IMR-90 (cell line): ENCODE data around the gene CHAF1B. TPM values are rescaled to one million over a fixed set of nuclear protein-coding genes. Genes with fewer than 3 reads are reported as not detected.
A peak's percentile ranks its signal among the peaks of the same experiment; 100 is the strongest.

ENCODE experiments used
- ATAC-seq: fragments of 200-7000 bp; cut with Tn5 transposase; 2 replicates; pipeline ENCODE4 v1.9.1; 2020; ENCODE audit warnings: low read depth, mild to moderate bottlenecking, moderate library complexity
- BruUV-seq: library from RNA; stranded (reverse); fragments of 400-500 nt; replicated peaks from 2 replicates; lab custom pipeline; 2021; lab: Mats Ljungman, UMichigan
- CTCF ChIA-PET: fragments of 300-600 bp; formaldehyde crosslinking; extraction: SDS; loops from one replicate; lab custom pipeline; 2021; ENCODE audit warnings: antibody characterized with exemption; lab: Yijun Ruan, JAX
- POLR2A ChIA-PET: fragments of 300-600 bp; sonication (Branson Sonifier 250); formaldehyde crosslinking; loops from one replicate; lab custom pipeline; 2022; ENCODE audit warnings: antibody characterized with exemption; ENCODE audit not compliant: unreplicated experiment; lab: Charles Lee
- DNase-seq: peaks from one replicate; pipeline ENCODE4 v3.0.0; 2013
- H2AFZ ChIP-seq: replicated peaks from 2 replicates; pipeline ENCODE3; 2013; ENCODE audit warnings: low read length, mild to moderate bottlenecking; ENCODE audit not compliant: poor library complexity
- H2AK5ac ChIP-seq: 2 replicates; pipeline ENCODE4 v1.6.1; 2013; ENCODE audit warnings: low read depth, low read length, inconsistent platforms
- H2AK9ac ChIP-seq: replicated peaks from 2 replicates; pipeline ENCODE3; 2013; ENCODE audit warnings: mild to moderate bottlenecking, low read depth, low read length, moderate library complexity; ENCODE audit not compliant: poor library complexity
- H2BK120ac ChIP-seq: 2 replicates; pipeline ENCODE4 v1.6.1; 2013; ENCODE audit warnings: low read depth, low read length, inconsistent platforms
- H2BK15ac ChIP-seq: 3 replicates; pipeline ENCODE4 v1.6.1; 2013; ENCODE audit warnings: low read depth, low read length, inconsistent platforms
- H2BK20ac ChIP-seq: 2 replicates; pipeline ENCODE4 v1.6.1; 2013; ENCODE audit warnings: low read depth, mild to moderate bottlenecking, inconsistent platforms, low read length, moderate library complexity
- H2BK5ac ChIP-seq: 2 replicates; pipeline ENCODE4 v1.6.1; 2013; ENCODE audit warnings: mild to moderate bottlenecking, low read depth, low read length, inconsistent platforms; ENCODE audit not compliant: poor library complexity, severe bottlenecking
- H3K14ac ChIP-seq: replicated peaks from 2 replicates; pipeline ENCODE4 v1.6.1; 2013; ENCODE audit warnings: low read depth, low read length, inconsistent platforms
- H3K18ac ChIP-seq: 2 replicates; pipeline ENCODE4 v1.6.1; 2013; ENCODE audit warnings: low read depth, low read length, control low read depth
- H3K23ac ChIP-seq: 2 replicates; pipeline ENCODE4 v1.6.1; 2013; ENCODE audit warnings: low read depth, low read length, inconsistent platforms
- H3K27ac ChIP-seq: 2 replicates; pipeline ENCODE4 v1.5.1; 2013; ENCODE audit warnings: mild to moderate bottlenecking, control low read depth, low read length; ENCODE audit not compliant: insufficient read depth
- H3K27me3 ChIP-seq: 2 replicates; pipeline ENCODE4 v1.6.1; 2013; ENCODE audit warnings: low read length; ENCODE audit not compliant: control insufficient read depth, insufficient read depth
- H3K36me3 ChIP-seq: 2 replicates; pipeline ENCODE4 v1.6.1; 2013; ENCODE audit warnings: low read length, mixed read lengths; ENCODE audit not compliant: control insufficient read depth, insufficient read depth
- H3K4ac ChIP-seq: 2 replicates; pipeline ENCODE4 v1.6.1; 2013; ENCODE audit warnings: low read depth, low read length, inconsistent platforms
- H3K4me1 ChIP-seq: 2 replicates; pipeline ENCODE4 v1.6.1; 2013; ENCODE audit warnings: low read length, mixed read lengths; ENCODE audit not compliant: control insufficient read depth, insufficient read depth
- H3K4me2 ChIP-seq: 2 replicates; pipeline ENCODE4 v1.6.1; 2013; ENCODE audit warnings: low read depth, mild to moderate bottlenecking, control low read depth, low read length, moderate library complexity
- H3K4me3 ChIP-seq: 2 replicates; pipeline ENCODE4 v1.5.1; 2013; ENCODE audit warnings: low read depth, mild to moderate bottlenecking, control low read depth, low read length, moderate library complexity; ENCODE audit not compliant: insufficient read depth
- H3K56ac ChIP-seq: 2 replicates; pipeline ENCODE4 v1.6.1; 2013; ENCODE audit warnings: low read length, inconsistent platforms; ENCODE audit not compliant: insufficient read depth; ENCODE audit errors: extremely low read depth
- H3K79me1 ChIP-seq, 2 experiments: 2 replicates each; pipeline ENCODE4 v1.6.1; 2013; ENCODE audit warnings: low read length in 2 of 2, inconsistent platforms in 1 of 2, low read depth in 1 of 2
- H3K9ac ChIP-seq: 2 replicates; pipeline ENCODE4 v1.6.1; 2013; ENCODE audit warnings: low read depth, low read length, control low read depth
- H3K9me1 ChIP-seq: 2 replicates; pipeline ENCODE4 v1.6.1; 2013; ENCODE audit warnings: low read length, inconsistent platforms; ENCODE audit not compliant: insufficient read depth
- H3K9me3 ChIP-seq: 2 replicates; pipeline ENCODE4 v1.6.1; 2013; ENCODE audit warnings: low read length; ENCODE audit not compliant: control insufficient read depth, insufficient read depth
- H4K20me1 ChIP-seq: 2 replicates; pipeline ENCODE4 v1.6.1; 2013; ENCODE audit warnings: low read length, inconsistent platforms; ENCODE audit not compliant: insufficient read depth
- H4K5ac ChIP-seq: 2 replicates; pipeline ENCODE4 v1.6.1; 2013; ENCODE audit warnings: mild to moderate bottlenecking, low read depth, low read length, control low read depth
- H4K8ac ChIP-seq, 2 experiments: 2 replicates each; pipeline ENCODE4 v1.6.1; 2013; ENCODE audit warnings: low read depth in 2 of 2, low read length in 2 of 2, control low read depth in 1 of 2, inconsistent platforms in 1 of 2
- H4K91ac ChIP-seq: 2 replicates; pipeline ENCODE4 v1.6.1; 2013; ENCODE audit warnings: low read depth, low read length, inconsistent platforms; ENCODE audit not compliant: insufficient read depth
- BHLHE40 ChIP-seq: fragments of 150-350 bp; IDR thresholded peaks from 2 replicates; pipeline ENCODE4 v1.6.1; 2016; ENCODE audit warnings: mild to moderate bottlenecking, low read depth, low read length
- CEBPB ChIP-seq: IDR thresholded peaks from 2 replicates; pipeline ENCODE4 v1.6.1; 2012; ENCODE audit warnings: low read depth, low read length, improper control_type of control experiment
- ELK1 ChIP-seq: fragments of 150-350 bp; IDR thresholded peaks from 2 replicates; pipeline ENCODE4 v1.6.1; 2016; ENCODE audit warnings: low read depth, mild to moderate bottlenecking, low read length, moderate library complexity, borderline replicate concordance
- FOS ChIP-seq: fragments of 150-350 bp; IDR thresholded peaks from 2 replicates; pipeline ENCODE4 v1.6.1; 2016; ENCODE audit warnings: low read depth, low read length
- NFE2L2 ChIP-seq: fragments of 150-350 bp; IDR thresholded peaks from 2 replicates; pipeline ENCODE4 v1.6.1; 2016; ENCODE audit warnings: low read depth, mild to moderate bottlenecking, low read length
- POLR2A ChIP-seq: IDR thresholded peaks from 2 replicates; pipeline ENCODE4 v1.6.1; 2012; ENCODE audit warnings: mild to moderate bottlenecking, low read depth, low read length
- RCOR1 ChIP-seq: IDR thresholded peaks from 2 replicates; pipeline ENCODE4 v1.6.1; 2012; ENCODE audit warnings: mild to moderate bottlenecking, low read length, improper control_type of control experiment; ENCODE audit not compliant: insufficient replicate concordance
- SMC3 ChIP-seq: fragments of 150-350 bp; IDR thresholded peaks from 2 replicates; pipeline ENCODE4 v1.6.1; 2016; ENCODE audit warnings: low read depth, mild to moderate bottlenecking, antibody characterized with exemption, low read length, moderate library complexity
- USF2 ChIP-seq: fragments of 150-350 bp; IDR thresholded peaks from 2 replicates; pipeline ENCODE4 v1.6.1; 2017; ENCODE audit warnings: mild to moderate bottlenecking, antibody characterized with exemption, low read length, low read depth
- WGBS, 2 experiments: methylation state at CpG; one replicate each; pipeline versions ENCODE4 v1.1.5 to v1.1.7; 2013; ENCODE audit warnings: missing lambda C conversion rate in 2 of 2; ENCODE audit not compliant: insufficient read length in 1 of 2; ENCODE audit errors: extremely low coverage in 2 of 2; 5-methylcytosine and 5-hydroxymethylcytosine counted together
- dilution Hi-C: fragments of 300-500 bp; cut with HindIII; formaldehyde crosslinking; loops from one replicate; pipeline ENCODE4 v1.14.3; 2018; ENCODE audit warnings: low sequenced_read_pairs; ENCODE audit not compliant: unreplicated experiment
- in situ Hi-C: fragments of 300-500 bp; cut with MboI; formaldehyde crosslinking; loops from 3 replicates; pipeline ENCODE4 v1.14.3; 2019; ENCODE audit warnings: low sequenced_read_pairs, inconsistent platforms, mixed read lengths
- intact Hi-C: fragments of 100-400 bp; cut with micrococcal nuclease; formaldehyde crosslinking; loops from 2 replicates; pipeline ENCODE4 v1.10.0; 2022
- polyA plus RNA-seq, 3 experiments: library from polyadenylated mRNA; depleted of rRNA; stranded (reverse); fragments of >200 nt; gene quantifications; 2 replicates each; pipeline ENCODE4 v1.2.3, GENCODE V29; 2012; ENCODE audit warnings: low replicate concordance in 1 of 3
- total RNA-seq: library from RNA; depleted of rRNA; stranded (reverse); fragments of >200 nt; gene quantifications from 2 replicates; pipeline ENCODE4 v1.2.3, GENCODE V29; 2012

Gene CHAF1B
- total and polyA plus RNA-seq, 2 of the 4 experiments (the other 2 are of a cell fraction): 4.5 to 6.4 TPM

- H4K8ac ChIP-seq: peak overlapping the region in 1 of 2 experiments; percentile 71; a peak in 1 of 4 replicates
- no peaks in the 10 kb centered on the region for H3K4me1 ChIP-seq
- DNase-seq (no peak), ATAC-seq (no peak)
- H3K23ac ChIP-seq: no peak overlapping the region
- H3K4ac ChIP-seq: no peak overlapping the region
- CTCF ChIA-PET: no interaction called here
- no peaks in the 10 kb centered on the region for H3K9me3 ChIP-seq
- peaks cover 12% of the 10 kb centered on the region; the same call in 1 of the 2 replicates for H4K20me1 ChIP-seq
- H2AFZ ChIP-seq: no peak overlapping the region
- intact Hi-C loops (no loop called here), dilution Hi-C loops (no loop called here), in situ Hi-C loops (no loop called here)
- no peak overlapping the region for H4K91ac ChIP-seq
- TF ChIP-seq POLR2A (no peak), ELK1 (no peak), SMC3 (no peak), RCOR1 (no peak), NFE2L2 (no peak), FOS (no peak), BHLHE40 (no peak), USF2 (no peak), CEBPB (peak; percentile 53; the same call in 1 of the 2 replicates)
- no peak overlapping the region for H3K4me3 ChIP-seq
- H2BK15ac ChIP-seq: no peak overlapping the region
- 100% methylated on average over 2 of the region's 10 CpGs; no CpG with 5 or more reads in 1 of the 2 experiments for WGBS, 2 experiments
- no peak overlapping the region for H3K18ac ChIP-seq
- H3K56ac ChIP-seq: no peak overlapping the region
- H3K27me3 ChIP-seq: no peaks in the 10 kb centered on the region
- POLR2A ChIA-PET: no interaction called here
- no peak overlapping the region for H3K4me2 ChIP-seq
- peaks cover 2% of the 10 kb centered on the region; the same call in 1 of the 2 replicates for H3K9me1 ChIP-seq
- no peak overlapping the region for H2BK20ac ChIP-seq
- peaks cover 25 to 53% of the 10 kb centered on the region in 2 experiments for H3K79me1 ChIP-seq
- no peak overlapping the region for H2BK120ac ChIP-seq
- no peak overlapping the region for H4K5ac ChIP-seq
- peak overlapping the region; percentile 51; the same call in 1 of the 2 replicates for H2AK5ac ChIP-seq
- no peak overlapping the region for H3K14ac ChIP-seq
- H3K27ac ChIP-seq: no peak overlapping the region
- no peak overlapping the region for H3K9ac ChIP-seq
- no peak overlapping the region for H2AK9ac ChIP-seq
- H3K36me3 ChIP-seq: peaks cover 39% of the 10 kb centered on the region
- H2BK5ac ChIP-seq: no peak overlapping the region
- no TSS peak for BruUV-seq
Measured at GRCh38 chr21:36338975-36339374, 46.2 kb upstream of the CHAF1B start.
